ENCODE results near the gene DCAF4.
A peak's percentile ranks its signal among the peaks of the same experiment; 100 is the strongest.

DCAF4 gene

DNA sequence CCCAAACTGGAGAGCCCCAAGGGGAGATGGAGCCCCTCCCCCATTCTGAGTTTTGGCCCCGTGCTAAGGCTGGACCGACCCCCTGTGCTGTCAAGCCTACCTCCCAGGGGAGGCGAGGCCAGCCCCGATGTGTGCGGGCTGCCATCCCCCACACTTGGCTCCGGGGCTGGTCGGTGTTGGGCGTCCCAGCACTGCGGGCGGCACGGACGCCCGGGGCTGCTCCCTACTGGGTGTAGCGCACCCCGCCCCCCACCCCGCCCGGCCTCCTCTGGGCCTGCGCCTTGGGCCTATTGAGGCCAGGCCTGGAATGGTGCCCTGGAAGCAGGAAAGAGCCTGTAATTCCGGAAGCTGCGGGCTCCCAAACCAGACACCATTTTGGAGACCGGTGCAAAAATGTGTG, 2.6 kb downstream of the DCAF4 start:
- Histone ChIP-seq H3K4me3 (ENCODE audit: low read depth, low read length) (no peak overlapping the region), H3K27me3 (no peaks in the 10 kb centered on the region), H3K9me3 (no peaks in the 10 kb centered on the region), H3K36me3 (peaks cover 5% of the 10 kb centered on the region; the same call in 1 of the 2 replicates), H3K4me1 (peaks cover 9% of the 10 kb centered on the region)
- DNase-seq, result no peak
- TF ChIP-seq, protein P1, sequence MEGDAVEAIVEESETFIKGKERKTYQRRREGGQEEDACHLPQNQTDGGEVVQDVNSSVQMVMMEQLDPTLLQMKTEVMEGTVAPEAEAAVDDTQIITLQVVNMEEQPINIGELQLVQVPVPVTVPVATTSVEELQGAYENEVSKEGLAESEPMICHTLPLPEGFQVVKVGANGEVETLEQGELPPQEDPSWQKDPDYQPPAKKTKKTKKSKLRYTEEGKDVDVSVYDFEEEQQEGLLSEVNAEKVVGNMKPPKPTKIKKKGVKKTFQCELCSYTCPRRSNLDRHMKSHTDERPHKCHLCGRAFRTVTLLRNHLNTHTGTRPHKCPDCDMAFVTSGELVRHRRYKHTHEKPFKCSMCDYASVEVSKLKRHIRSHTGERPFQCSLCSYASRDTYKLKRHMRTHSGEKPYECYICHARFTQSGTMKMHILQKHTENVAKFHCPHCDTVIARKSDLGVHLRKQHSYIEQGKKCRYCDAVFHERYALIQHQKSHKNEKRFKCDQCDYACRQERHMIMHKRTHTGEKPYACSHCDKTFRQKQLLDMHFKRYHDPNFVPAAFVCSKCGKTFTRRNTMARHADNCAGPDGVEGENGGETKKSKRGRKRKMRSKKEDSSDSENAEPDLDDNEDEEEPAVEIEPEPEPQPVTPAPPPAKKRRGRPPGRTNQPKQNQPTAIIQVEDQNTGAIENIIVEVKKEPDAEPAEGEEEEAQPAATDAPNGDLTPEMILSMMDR (IDR thresholded peaks at IDR 0.05; ENCODE audit: low read depth, low read length), result no peak

DNA sequence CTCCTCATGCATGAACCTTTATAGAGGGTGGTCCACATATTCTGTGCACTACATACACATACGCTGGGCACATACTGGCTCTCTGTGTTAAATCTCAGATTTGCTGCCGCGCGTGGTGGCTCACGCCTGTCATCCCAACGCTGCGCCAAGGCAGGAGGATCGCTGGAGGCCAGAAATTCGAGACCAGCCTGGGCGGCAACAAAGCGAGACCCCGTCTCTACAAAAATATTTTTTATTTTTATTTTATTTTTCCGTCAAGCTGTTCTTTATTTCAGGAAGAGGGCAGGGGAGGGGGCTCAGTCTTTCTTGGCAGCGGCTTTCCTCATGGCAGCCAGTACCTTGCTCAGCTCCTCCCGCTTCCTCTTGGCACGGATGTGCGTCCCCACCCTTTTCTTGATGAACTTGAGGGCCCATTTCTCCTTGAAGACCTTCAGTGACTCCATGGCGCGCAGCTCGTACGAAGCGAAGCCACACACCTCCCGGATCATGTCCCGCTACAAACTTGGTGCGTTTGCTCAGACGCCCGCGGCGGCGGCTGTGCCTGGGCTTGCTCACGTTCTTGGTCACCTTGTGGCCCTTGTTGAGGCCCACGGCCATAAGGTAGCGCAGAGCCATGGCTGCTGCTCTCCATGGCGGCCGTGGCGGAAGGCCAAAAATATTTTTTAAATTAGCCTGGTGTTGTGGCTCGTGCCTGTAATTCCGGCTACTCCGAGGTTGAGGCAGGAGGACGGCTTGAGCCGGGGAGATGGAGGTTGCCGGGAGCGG, 3.2 kb downstream of the DCAF4 start:
- TF ChIP-seq, protein P1 (IDR thresholded peaks at IDR 0.05; ENCODE audit: low read depth, low read length), result no peak
- Histone ChIP-seq H3K27me3 (no peaks in the 10 kb centered on the region), H3K4me3 (ENCODE audit: low read depth, low read length) (no peak overlapping the region), H3K36me3 (peaks cover 5% of the 10 kb centered on the region; the same call in 1 of the 2 replicates), H3K4me1 (peaks cover 7% of the 10 kb centered on the region), H3K9me3 (no peaks in the 10 kb centered on the region)
- no peak for DNase-seq

DNA sequence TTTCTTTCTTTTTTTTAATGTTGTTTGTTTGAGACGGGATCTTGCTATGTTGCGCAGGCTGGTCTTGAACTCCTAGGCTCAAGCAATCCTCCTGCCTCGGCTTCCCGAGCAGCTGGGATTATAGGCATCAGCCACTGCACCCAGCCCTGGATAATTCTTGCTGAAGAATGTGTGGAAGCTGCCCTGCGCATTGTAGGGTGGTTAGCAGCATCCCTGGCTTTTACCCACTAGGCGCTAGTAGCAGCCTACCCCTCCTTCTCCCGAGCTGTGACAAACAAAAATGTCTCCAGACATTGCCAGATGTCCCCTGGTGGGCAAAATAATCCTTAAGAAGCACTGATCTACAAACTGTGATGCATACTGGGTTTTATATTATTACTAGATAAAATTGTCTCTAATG, 6.6 kb downstream of the DCAF4 start:
- Histone ChIP-seq H3K4me1 (no peaks in the 10 kb centered on the region), H3K9me3 (no peaks in the 10 kb centered on the region)

DNA sequence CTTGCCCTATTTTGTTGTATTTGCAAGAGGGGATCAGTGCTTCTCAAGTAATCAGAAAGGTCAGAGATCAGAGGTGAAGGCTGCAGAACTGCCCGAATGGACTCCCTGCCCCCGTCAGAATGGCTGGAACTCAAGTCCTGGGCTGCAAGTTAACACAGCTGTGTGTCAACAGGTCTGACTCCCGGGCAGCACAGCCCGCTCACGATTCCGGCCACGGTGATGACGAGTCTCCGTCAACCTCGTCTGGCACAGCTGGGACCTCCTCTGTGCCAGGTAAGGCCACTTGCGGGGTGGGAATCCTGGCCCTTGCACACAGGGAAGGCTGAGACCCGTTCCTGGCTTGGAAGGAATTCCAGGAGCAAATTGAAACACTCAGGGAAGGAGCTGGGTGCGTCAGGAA, 13.4 kb downstream of the DCAF4 start:
- Histone ChIP-seq H3K27me3 (no peaks in the 10 kb centered on the region), H3K4me3 (ENCODE audit: low read depth, low read length) (no peak overlapping the region), H3K9me3 (no peaks in the 10 kb centered on the region), H3K4me1 (no peaks in the 10 kb centered on the region), H3K36me3 (peaks cover 62% of the 10 kb centered on the region)
- TF ChIP-seq, protein P1 (IDR thresholded peaks at IDR 0.05; ENCODE audit: low read depth, low read length), result no peak
- DNase-seq, result no peak

More for the DNA sequence above, 6.6 kb downstream of the DCAF4 start:
- Histone ChIP-seq H3K4me3 (ENCODE audit: low read depth, low read length) (no peak overlapping the region), H3K36me3 (peaks cover 10% of the 10 kb centered on the region), H3K27me3 (no peaks in the 10 kb centered on the region)
- TF ChIP-seq, protein P1 (IDR thresholded peaks at IDR 0.05; ENCODE audit: low read depth, low read length), result no peak
- DNase-seq, result no peak

DNA sequence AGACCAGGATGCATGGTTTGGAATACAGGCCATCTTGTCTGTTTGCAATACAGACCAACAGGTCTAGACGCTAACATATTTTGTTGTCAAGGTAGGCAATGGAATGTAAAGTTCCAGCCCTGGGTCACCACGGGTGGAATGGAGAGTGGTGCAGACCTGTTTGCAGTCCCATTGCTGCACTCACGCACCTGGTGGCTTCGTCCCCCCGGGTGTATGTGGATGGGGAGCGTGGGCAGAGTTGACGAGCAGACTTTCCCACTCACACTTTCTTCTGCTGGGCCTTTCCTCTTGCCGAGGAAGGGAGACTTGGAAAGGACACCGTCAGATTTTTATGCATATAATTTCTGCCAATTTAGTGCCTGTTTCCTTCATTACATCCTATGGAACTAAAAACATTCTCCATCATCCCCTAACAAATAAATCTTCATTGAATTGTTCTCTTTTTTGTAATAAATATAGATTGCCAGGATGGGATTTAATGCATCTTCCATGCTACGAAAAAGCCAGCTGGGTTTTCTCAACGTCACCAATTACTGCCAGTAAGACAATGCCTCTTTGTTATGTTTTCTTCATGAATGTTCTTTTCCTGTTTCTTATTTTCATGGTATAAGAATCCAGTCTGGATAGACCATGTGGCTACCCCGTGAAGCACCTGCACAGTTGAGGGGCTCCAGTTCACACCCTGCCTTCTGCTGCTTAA, 15.2 kb downstream of the DCAF4 start:
- H3K9me3 ChIP-seq, result no peaks in the 10 kb centered on the region
- TF ChIP-seq, protein P1 (IDR thresholded peaks at IDR 0.05; ENCODE audit: low read depth, low read length), result no peak
- H3K36me3 ChIP-seq, result peaks cover 74% of the 10 kb centered on the region
- H3K27me3 ChIP-seq, result no peaks in the 10 kb centered on the region
- no peak overlapping the region for H3K4me3 ChIP-seq (ENCODE audit: low read depth, low read length)
- H3K4me1 ChIP-seq, result no peaks in the 10 kb centered on the region
- no peak for DNase-seq

DNA sequence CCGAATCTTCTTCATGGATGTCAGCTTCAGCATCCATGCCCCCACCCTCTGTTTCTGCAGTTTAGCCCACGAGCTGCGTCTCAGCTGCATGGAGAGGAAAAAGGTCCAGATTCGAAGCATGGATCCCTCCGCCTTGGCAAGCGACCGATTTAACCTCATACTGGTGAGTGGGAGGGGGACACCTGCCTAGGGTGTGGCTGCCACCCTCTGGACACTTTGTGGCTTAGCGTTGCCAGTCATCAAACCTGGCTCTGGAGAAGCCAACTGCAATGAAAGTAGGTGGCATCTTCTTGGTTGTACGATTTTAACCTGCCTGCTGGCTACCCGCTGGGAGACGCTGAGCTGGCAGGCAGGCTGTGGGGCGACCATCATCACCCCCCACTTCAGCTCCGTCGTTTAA, 16.7 kb downstream of the DCAF4 start:
- peaks cover 84% of the 10 kb centered on the region for H3K36me3 ChIP-seq
- no peak overlapping the region for H3K4me3 ChIP-seq (ENCODE audit: low read depth, low read length)

More for the DNA sequence above, 16.7 kb downstream of the DCAF4 start:
- Histone ChIP-seq H3K27me3 (no peaks in the 10 kb centered on the region), H3K9me3 (no peaks in the 10 kb centered on the region), H3K4me1 (no peaks in the 10 kb centered on the region)
- TF ChIP-seq, protein P1 (IDR thresholded peaks at IDR 0.05; ENCODE audit: low read depth, low read length), result 0 out of 2 replicates have a peak, but pooled peaks have one; percentile 26
- no peak for DNase-seq

All from BE2C (cell line).